COLO668 (cell line): ENCODE data around the gene TOE1.
"Not testable (repeated sequence)": the region's sequence is repeated elsewhere in the genome, so short reads cannot be mapped to it uniquely, and the experiment has no call there.

Source experiments
- DNase-seq: peaks from one replicate; lab custom pipeline; 2025; ENCODE audit not compliant: unreplicated experiment; lab: John Stamatoyannopoulos, UW

TOE1 gene

GRCh38 chr1:45339789-45340558 is at the start of gene TOE1, which contains the start of gene MUTYH:
TSS of gene TOE1 (plus strand) at chr1:45340170. CDS start at chr1:45340253, 83 bp downstream.
TSS of gene MUTYH (minus strand) at chr1:45340440. CDS start at chr1:45334505, 5,935 bp downstream.
- DNase-seq, result peak; percentile 100

- DNase-seq, result not testable (repeated sequence)
Observed at GRCh38 chr1:45291002-45291401, 49.0 kb upstream of the TOE1 start.

- no peak for DNase-seq
Observed at GRCh38 chr1:45291716-45292115, 48.3 kb upstream of the TOE1 start.

GRCh38 chr1:45297666-45298356 is 42.2 kb upstream of the TOE1 start:
- DNase-seq, result no peak

- no peak for DNase-seq
Observed at GRCh38 chr1:45299296-45299695, 40.7 kb upstream of the TOE1 start.

- DNase-seq, result peak; percentile 68
Observed at GRCh38 chr1:45299981-45300668, 39.8 kb upstream of the TOE1 start.

- DNase-seq, result no peak
Observed at GRCh38 chr1:45300669-45300997, 39.3 kb upstream of the TOE1 start.

- no peak for DNase-seq
Observed at GRCh38 chr1:45302505-45303150, 37.3 kb upstream of the TOE1 start.

GRCh38 chr1:45303520-45304310 is 36.3 kb upstream of the TOE1 start:
- DNase-seq, result peak; percentile 100

- DNase-seq, result peak; percentile 46
Observed at GRCh38 chr1:45304311-45305081, 35.5 kb upstream of the TOE1 start.

- no peak for DNase-seq
Observed at GRCh38 chr1:45305231-45305630, 34.7 kb upstream of the TOE1 start.

- no peak for DNase-seq
Observed at GRCh38 chr1:45306319-45306718, 33.7 kb upstream of the TOE1 start.

GRCh38 chr1:45306905-45307304 is 33.1 kb upstream of the TOE1 start:
- no peak for DNase-seq

GRCh38 chr1:45314266-45314665 is 25.7 kb upstream of the TOE1 start:
- DNase-seq, result no peak

- DNase-seq, result no peak
Observed at GRCh38 chr1:45317166-45317565, 22.8 kb upstream of the TOE1 start.

GRCh38 chr1:45319761-45320160 is 20.2 kb upstream of the TOE1 start:
- no peak for DNase-seq

GRCh38 chr1:45321444-45321843 is 18.5 kb upstream of the TOE1 start:
- no peak for DNase-seq

- DNase-seq, result no peak
Observed at GRCh38 chr1:45322486-45323040, 17.4 kb upstream of the TOE1 start.

- no peak for DNase-seq
Observed at GRCh38 chr1:45325851-45326506, 14.0 kb upstream of the TOE1 start.
